ENCODE results near the gene RAB3A. TPM values are rescaled to one million over a fixed set of nuclear protein-coding genes. Genes with fewer than 3 reads are reported as not detected.

RAB3A gene
- total and polyA plus RNA-seq, 9 of the 15 experiments (the other 6 are each of a cell fraction or from before 2014, with no cell fraction given), result 0.17 to 5.1 (median 0.90) TPM; not detected in 1

DNA sequence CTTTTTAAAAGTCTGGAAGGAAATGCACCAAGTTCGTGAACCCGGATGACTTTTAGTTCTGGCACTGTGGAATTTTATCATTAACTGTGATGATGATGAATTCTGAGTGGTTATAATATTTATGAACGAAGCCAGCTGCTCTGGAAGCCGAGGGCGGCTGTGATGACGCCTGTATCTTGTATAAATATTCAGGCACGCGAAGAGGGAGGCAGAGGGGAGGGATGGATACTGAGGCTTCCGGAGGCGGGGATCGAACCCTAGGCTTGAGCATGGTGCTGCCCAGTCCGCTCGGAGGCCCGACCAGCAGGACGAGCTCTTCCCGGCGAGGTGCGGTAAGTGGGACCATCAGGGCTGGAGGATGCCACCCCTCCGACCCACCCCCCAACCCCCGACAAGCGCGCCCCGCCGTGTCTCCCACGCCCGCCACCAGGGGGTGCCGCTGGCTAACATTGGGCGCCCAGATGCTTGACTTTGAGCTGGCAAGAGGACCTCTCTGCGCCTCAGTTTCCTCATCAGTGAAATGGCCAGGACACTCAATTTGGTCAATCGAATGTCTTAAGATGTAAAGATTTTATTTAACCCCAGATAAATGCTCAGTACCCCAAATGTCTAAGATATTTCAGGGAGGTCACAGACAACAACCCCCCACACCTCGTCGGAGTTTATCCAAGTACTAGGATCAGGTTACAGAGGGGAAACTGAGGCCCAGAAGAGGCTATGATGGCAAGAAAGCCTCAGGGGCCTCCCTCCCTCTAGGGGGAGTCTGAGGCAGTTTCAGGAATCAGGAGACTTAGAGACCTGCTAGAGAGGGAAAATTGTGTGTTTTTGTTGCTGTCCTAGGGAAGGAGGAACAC lies 4.5 kb upstream of the RAB3A start (continued):
- TF ChIP-seq, protein P1, sequence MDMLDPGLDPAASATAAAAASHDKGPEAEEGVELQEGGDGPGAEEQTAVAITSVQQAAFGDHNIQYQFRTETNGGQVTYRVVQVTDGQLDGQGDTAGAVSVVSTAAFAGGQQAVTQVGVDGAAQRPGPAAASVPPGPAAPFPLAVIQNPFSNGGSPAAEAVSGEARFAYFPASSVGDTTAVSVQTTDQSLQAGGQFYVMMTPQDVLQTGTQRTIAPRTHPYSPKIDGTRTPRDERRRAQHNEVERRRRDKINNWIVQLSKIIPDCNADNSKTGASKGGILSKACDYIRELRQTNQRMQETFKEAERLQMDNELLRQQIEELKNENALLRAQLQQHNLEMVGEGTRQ (CRISPR knock-in tag; IDR thresholded peaks at IDR 0.05), result no peak
- TF ChIP-seq, protein P2, sequence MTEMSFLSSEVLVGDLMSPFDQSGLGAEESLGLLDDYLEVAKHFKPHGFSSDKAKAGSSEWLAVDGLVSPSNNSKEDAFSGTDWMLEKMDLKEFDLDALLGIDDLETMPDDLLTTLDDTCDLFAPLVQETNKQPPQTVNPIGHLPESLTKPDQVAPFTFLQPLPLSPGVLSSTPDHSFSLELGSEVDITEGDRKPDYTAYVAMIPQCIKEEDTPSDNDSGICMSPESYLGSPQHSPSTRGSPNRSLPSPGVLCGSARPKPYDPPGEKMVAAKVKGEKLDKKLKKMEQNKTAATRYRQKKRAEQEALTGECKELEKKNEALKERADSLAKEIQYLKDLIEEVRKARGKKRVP (CRISPR knock-in tag; IDR thresholded peaks at IDR 0.05), result no peak
- TF ChIP-seq RBM14 (IDR thresholded peaks at IDR 0.05; ENCODE audit: borderline replicate concordance, insufficient read depth, low read depth, low read length), result no peak
- TF ChIP-seq DDX20 (tag; IDR thresholded peaks at IDR 0.05; ENCODE audit: low read depth), result no peak
- TF ChIP-seq ZFPM2 (CRISPR knock-in tag; IDR thresholded peaks at IDR 0.05), result no peak
- no peak for TF ChIP-seq SMAD1 (IDR thresholded peaks at IDR 0.05; ENCODE audit: low read depth, low read length, partially characterized antibody)
- no peak for TF ChIP-seq ZNF551 (CRISPR knock-in tag; IDR thresholded peaks at IDR 0.05)
- TF ChIP-seq, protein P3, sequence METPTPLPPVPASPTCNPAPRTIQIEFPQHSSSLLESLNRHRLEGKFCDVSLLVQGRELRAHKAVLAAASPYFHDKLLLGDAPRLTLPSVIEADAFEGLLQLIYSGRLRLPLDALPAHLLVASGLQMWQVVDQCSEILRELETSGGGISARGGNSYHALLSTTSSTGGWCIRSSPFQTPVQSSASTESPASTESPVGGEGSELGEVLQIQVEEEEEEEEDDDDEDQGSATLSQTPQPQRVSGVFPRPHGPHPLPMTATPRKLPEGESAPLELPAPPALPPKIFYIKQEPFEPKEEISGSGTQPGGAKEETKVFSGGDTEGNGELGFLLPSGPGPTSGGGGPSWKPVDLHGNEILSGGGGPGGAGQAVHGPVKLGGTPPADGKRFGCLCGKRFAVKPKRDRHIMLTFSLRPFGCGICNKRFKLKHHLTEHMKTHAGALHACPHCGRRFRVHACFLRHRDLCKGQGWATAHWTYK (CRISPR knock-in tag; IDR thresholded peaks at IDR 0.05), result no peak
- TF ChIP-seq CREM (IDR thresholded peaks at IDR 0.05; ENCODE audit: low read depth), result no peak
- TF ChIP-seq, protein P4, sequence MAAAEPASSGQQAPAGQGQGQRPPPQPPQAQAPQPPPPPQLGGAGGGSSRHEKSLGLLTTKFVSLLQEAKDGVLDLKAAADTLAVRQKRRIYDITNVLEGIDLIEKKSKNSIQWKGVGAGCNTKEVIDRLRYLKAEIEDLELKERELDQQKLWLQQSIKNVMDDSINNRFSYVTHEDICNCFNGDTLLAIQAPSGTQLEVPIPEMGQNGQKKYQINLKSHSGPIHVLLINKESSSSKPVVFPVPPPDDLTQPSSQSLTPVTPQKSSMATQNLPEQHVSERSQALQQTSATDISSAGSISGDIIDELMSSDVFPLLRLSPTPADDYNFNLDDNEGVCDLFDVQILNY (CRISPR knock-in tag; IDR thresholded peaks at IDR 0.05), result no peak
- TF ChIP-seq TBP (optimal IDR thresholded peaks at IDR 0.05; ENCODE audit: low read depth, low read length), result no peak
- TF ChIP-seq, protein P5, sequence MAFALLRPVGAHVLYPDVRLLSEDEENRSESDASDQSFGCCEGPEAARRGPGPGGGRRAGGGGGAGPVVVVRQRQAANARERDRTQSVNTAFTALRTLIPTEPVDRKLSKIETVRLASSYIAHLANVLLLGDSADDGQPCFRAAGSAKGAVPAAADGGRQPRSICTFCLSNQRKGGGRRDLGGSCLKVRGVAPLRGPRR (CRISPR knock-in tag; IDR thresholded peaks at IDR 0.05), result no peak
- no peak for TF ChIP-seq C11orf30 (IDR thresholded peaks at IDR 0.05; ENCODE audit: low read depth)
- no peak for TF ChIP-seq TCFL5 (CRISPR knock-in tag; conservative IDR thresholded peaks at IDR 0.05)
- TF ChIP-seq, protein P6, sequence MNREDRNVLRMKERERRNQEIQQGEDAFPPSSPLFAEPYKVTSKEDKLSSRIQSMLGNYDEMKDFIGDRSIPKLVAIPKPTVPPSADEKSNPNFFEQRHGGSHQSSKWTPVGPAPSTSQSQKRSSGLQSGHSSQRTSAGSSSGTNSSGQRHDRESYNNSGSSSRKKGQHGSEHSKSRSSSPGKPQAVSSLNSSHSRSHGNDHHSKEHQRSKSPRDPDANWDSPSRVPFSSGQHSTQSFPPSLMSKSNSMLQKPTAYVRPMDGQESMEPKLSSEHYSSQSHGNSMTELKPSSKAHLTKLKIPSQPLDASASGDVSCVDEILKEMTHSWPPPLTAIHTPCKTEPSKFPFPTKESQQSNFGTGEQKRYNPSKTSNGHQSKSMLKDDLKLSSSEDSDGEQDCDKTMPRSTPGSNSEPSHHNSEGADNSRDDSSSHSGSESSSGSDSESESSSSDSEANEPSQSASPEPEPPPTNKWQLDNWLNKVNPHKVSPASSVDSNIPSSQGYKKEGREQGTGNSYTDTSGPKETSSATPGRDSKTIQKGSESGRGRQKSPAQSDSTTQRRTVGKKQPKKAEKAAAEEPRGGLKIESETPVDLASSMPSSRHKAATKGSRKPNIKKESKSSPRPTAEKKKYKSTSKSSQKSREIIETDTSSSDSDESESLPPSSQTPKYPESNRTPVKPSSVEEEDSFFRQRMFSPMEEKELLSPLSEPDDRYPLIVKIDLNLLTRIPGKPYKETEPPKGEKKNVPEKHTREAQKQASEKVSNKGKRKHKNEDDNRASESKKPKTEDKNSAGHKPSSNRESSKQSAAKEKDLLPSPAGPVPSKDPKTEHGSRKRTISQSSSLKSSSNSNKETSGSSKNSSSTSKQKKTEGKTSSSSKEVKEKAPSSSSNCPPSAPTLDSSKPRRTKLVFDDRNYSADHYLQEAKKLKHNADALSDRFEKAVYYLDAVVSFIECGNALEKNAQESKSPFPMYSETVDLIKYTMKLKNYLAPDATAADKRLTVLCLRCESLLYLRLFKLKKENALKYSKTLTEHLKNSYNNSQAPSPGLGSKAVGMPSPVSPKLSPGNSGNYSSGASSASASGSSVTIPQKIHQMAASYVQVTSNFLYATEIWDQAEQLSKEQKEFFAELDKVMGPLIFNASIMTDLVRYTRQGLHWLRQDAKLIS (CRISPR knock-in tag; IDR thresholded peaks at IDR 0.05), result no peak
- TF ChIP-seq KLF10 (CRISPR knock-in tag; IDR thresholded peaks at IDR 0.05), result no peak
- no peak for TF ChIP-seq CEBPG (CRISPR knock-in tag; IDR thresholded peaks at IDR 0.05)
- TF ChIP-seq CEBPG (tag; conservative IDR thresholded peaks at IDR 0.05 in 1 of 2, IDR thresholded peaks at IDR 0.05 in 1 of 2), result no peak
